ENCODE measurements around the gene MFAP4. TPM values are rescaled to one million over a fixed set of nuclear protein-coding genes. Genes with fewer than 3 reads are reported as not detected.
"Not testable (repeated sequence)": the region's sequence is repeated elsewhere in the genome, so short reads cannot be mapped to it uniquely, and the experiment has no call there.

The MFAP4 gene
- total RNA-seq, 1 experiment from 2014 or later: not detected

DNA sequence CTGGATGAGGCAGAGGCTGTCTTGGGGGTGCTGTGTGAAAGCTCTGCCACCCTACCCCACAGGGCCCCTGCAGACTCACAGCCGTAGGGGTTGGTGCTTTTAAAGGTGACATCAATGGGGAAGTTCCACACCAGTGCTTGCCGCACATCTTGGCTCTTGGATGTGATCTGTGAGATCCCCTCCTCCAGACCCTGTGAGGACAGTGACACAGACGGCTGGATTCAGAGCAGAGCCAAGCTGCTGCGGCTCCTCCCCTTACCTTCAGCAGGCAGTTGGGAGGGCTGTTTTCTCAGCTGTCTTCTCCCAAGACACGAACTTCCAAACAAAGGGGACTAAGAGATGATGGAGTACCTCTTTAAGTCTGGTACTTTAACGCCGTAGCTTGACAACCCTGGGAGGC is 29.2 kb downstream of the MFAP4 start:
- no peaks in the 10 kb centered on the region for H3K9me2 ChIP-seq (ENCODE audit: insufficient read depth)
- no peaks in the 10 kb centered on the region for H3K9me3 ChIP-seq (ENCODE audit: insufficient read depth, low read depth)
- H3K4me1 ChIP-seq (replicated peaks; ENCODE audit: insufficient read depth): peaks cover 16% of the 10 kb centered on the region
- peaks cover 16% of the 10 kb centered on the region for H3K79me2 ChIP-seq (ENCODE audit: low read depth)
- no peak overlapping the region for H2AFZ ChIP-seq
- ChIA-PET POLR2A (ENCODE audit: unreplicated experiment) (interaction anchor here (0.7 kb wide), 1 partner anchor 16 kb away, joined by 3 read pairs; no protein-coding TSS in a partner anchor), CTCF (no interaction called here)
- no peaks in the 10 kb centered on the region for H4K20me1 ChIP-seq (ENCODE audit: insufficient read depth)
- H3K27ac ChIP-seq: no peak overlapping the region
- BruUV-seq (replicated peaks): no TSS peak
- TF ChIP-seq, protein P1, sequence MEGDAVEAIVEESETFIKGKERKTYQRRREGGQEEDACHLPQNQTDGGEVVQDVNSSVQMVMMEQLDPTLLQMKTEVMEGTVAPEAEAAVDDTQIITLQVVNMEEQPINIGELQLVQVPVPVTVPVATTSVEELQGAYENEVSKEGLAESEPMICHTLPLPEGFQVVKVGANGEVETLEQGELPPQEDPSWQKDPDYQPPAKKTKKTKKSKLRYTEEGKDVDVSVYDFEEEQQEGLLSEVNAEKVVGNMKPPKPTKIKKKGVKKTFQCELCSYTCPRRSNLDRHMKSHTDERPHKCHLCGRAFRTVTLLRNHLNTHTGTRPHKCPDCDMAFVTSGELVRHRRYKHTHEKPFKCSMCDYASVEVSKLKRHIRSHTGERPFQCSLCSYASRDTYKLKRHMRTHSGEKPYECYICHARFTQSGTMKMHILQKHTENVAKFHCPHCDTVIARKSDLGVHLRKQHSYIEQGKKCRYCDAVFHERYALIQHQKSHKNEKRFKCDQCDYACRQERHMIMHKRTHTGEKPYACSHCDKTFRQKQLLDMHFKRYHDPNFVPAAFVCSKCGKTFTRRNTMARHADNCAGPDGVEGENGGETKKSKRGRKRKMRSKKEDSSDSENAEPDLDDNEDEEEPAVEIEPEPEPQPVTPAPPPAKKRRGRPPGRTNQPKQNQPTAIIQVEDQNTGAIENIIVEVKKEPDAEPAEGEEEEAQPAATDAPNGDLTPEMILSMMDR (conservative IDR thresholded peaks at IDR 0.05): no peak
- no peak for TF ChIP-seq EZH2 (IDR thresholded peaks at IDR 0.05; ENCODE audit: low read depth)
- peaks cover 13% of the 10 kb centered on the region; the same call in 1 of the 2 replicates for H3K36me3 ChIP-seq (ENCODE audit: low read depth)
- no peak overlapping the region for H3K4me3 ChIP-seq
- no peaks in the 10 kb centered on the region for H3K27me3 ChIP-seq (ENCODE audit: insufficient read depth, low read depth)
- DNase-seq: no peak
- H3F3A ChIP-seq (ENCODE audit: insufficient read depth, low read depth): peaks cover 18% of the 10 kb centered on the region
- intact Hi-C loops (cut with micrococcal nuclease; ENCODE audit: unreplicated experiment): no loop called here
- H3K4me2 ChIP-seq: no peak overlapping the region

DNA sequence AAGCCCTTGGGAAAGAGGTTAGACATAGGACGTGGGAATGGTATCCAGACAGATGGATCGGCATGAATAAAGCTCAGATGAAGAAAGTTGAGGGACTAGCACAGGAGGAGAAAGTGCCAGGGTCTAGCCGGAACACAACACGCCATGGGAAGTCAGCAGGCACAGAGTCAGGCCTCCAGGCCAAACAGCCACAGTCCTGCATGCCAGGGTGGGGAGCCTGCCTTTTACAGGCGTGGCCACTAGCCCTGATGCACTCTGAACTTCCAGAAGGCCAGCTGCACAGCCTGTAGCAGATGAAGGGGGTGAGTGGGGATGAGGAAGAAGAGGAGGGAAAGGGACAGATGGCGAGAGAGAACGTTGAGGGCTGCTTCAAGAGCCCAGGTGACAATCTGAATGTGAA is 29.6 kb downstream of the MFAP4 start:
- ChIA-PET CTCF (no interaction called here), POLR2A (ENCODE audit: unreplicated experiment) (interaction anchor here (0.7 kb wide), 1 partner anchor 16 kb away, joined by 3 read pairs; no protein-coding TSS in a partner anchor)
- Histone ChIP-seq H3K36me3 (ENCODE audit: low read depth) (peaks cover 13% of the 10 kb centered on the region; the same call in 1 of the 2 replicates), H3F3A (ENCODE audit: insufficient read depth, low read depth) (peaks cover 17% of the 10 kb centered on the region), H3K79me2 (ENCODE audit: low read depth) (peaks cover 16% of the 10 kb centered on the region), H3K4me3 (no peak overlapping the region), H3K4me1 (replicated peaks; ENCODE audit: insufficient read depth) (peaks cover 16% of the 10 kb centered on the region), H3K4me2 (no peak overlapping the region), H3K9me3 (ENCODE audit: insufficient read depth, low read depth) (no peaks in the 10 kb centered on the region), H2AFZ (no peak overlapping the region), H3K27ac (no peak overlapping the region), H3K9me2 (ENCODE audit: insufficient read depth) (no peaks in the 10 kb centered on the region), H3K27me3 (ENCODE audit: insufficient read depth, low read depth) (no peaks in the 10 kb centered on the region), H4K20me1 (ENCODE audit: insufficient read depth) (no peaks in the 10 kb centered on the region)
- no TSS peak for BruUV-seq (replicated peaks)
- intact Hi-C loops (cut with micrococcal nuclease; ENCODE audit: unreplicated experiment): no loop called here
- DNase-seq: no peak
- no peak for TF ChIP-seq EZH2 (IDR thresholded peaks at IDR 0.05; ENCODE audit: low read depth)

DNA sequence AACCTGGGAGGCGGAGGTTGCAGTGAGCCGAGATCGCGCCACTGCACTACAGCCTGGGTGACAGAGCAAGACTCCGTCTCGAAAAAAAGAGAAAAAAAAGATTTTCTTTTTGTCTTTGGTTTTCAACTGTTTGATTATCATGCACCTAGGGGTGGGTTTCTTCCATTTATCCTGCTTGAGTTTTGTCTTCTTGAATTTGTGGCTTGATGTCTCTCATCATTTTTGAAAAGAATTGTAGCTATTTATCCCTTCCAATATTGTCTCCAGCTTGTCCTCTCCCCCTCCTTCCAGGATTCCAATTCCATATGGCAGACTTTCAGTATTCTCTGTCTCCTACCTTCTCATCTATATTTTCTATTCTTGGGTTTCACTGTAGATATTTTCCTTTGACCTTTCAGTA is 32.2 kb downstream of the MFAP4 start:
- peaks cover 17% of the 10 kb centered on the region for H3F3A ChIP-seq (ENCODE audit: insufficient read depth, low read depth)
- no peak for DNase-seq
- no peaks in the 10 kb centered on the region for H3K9me3 ChIP-seq (ENCODE audit: insufficient read depth, low read depth)
- no peaks in the 10 kb centered on the region for H4K20me1 ChIP-seq (ENCODE audit: insufficient read depth)
- H3K27ac ChIP-seq: no peak overlapping the region
- ChIA-PET CTCF (interaction anchor here (0.7 kb wide), 1 partner anchor 42 kb away, joined by 7 read pairs; no protein-coding TSS in a partner anchor), POLR2A (ENCODE audit: unreplicated experiment) (interaction anchor here (0.5 to 1.3 kb wide), 3 partner anchors 16 to 777 kb away, joined by 5 to 33 read pairs (median 10); partner anchors contain the start of gene MAPK7)
- no peak overlapping the region for H3K4me3 ChIP-seq
- intact Hi-C loops (cut with micrococcal nuclease; ENCODE audit: unreplicated experiment): no loop called here
- no TSS peak for BruUV-seq (replicated peaks)
- H2AFZ ChIP-seq: no peak overlapping the region
- H3K4me1 ChIP-seq (replicated peaks; ENCODE audit: insufficient read depth): peaks cover 9% of the 10 kb centered on the region
- TF ChIP-seq, protein P1 (conservative IDR thresholded peaks at IDR 0.05): no peak
- no peak for TF ChIP-seq EZH2 (IDR thresholded peaks at IDR 0.05; ENCODE audit: low read depth)
- peaks cover 11% of the 10 kb centered on the region; the same call in 1 of the 2 replicates for H3K36me3 ChIP-seq (ENCODE audit: low read depth)
- no peaks in the 10 kb centered on the region for H3K27me3 ChIP-seq (ENCODE audit: insufficient read depth, low read depth)
- H3K4me2 ChIP-seq: no peak overlapping the region
- no peaks in the 10 kb centered on the region for H3K9me2 ChIP-seq (ENCODE audit: insufficient read depth)
- no peaks in the 10 kb centered on the region for H3K79me2 ChIP-seq (ENCODE audit: low read depth)

DNA sequence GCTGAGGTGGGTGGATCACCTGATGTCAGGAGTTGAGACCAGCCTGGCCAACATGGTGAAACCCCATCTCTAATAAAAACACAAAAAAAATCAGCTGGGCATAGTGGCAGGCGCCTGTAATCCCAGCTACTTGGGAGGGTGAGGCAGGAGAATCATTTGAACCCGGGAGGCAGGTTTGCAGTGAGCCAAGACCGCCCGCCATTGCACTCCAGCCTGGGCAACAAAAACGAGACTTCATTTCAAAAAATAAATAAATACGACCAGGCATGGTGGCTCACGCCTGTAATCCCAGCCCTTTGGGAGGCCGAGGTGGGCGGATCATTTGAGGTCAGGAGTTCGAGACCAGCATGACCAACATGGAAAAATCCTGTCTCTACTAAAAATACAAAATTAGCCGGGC is 33.6 kb downstream of the MFAP4 start:
- H4K20me1 ChIP-seq (ENCODE audit: insufficient read depth); intact Hi-C loops (cut with micrococcal nuclease; ENCODE audit: unreplicated experiment); DNase-seq; H3K36me3 ChIP-seq (ENCODE audit: low read depth); H3K9me2 ChIP-seq (ENCODE audit: insufficient read depth); H2AFZ ChIP-seq; BruUV-seq (replicated peaks); H3K27ac ChIP-seq; H3K79me2 ChIP-seq (ENCODE audit: low read depth); H3K9me3 ChIP-seq (ENCODE audit: insufficient read depth, low read depth); H3K4me2 ChIP-seq; H3K4me3 ChIP-seq; H3K27me3 ChIP-seq (ENCODE audit: insufficient read depth, low read depth): not testable (repeated sequence)
- POLR2A ChIA-PET (ENCODE audit: unreplicated experiment): interaction anchor here (0.6 to 1.3 kb wide), 2 partner anchors 25 to 599 kb away, joined by 4 to 10 read pairs; partner anchors contain the start of gene MAPK7
- H3K4me1 ChIP-seq (replicated peaks; ENCODE audit: insufficient read depth): peaks cover 14% of the 10 kb centered on the region
- peaks cover 26% of the 10 kb centered on the region for H3F3A ChIP-seq (ENCODE audit: insufficient read depth, low read depth)
- CTCF ChIA-PET: interaction anchor here (0.8 to 1.0 kb wide), 2 partner anchors 9 kb away, joined by 3 read pairs; partner anchors contain the start of gene B9D1

All from PC-9 (cell line).